Endothelial cell of hepatic sinusoid (primary cell): ENCODE results near the gene KRTAP20-2.

ENCODE experiments used
- in situ Hi-C: cut with HindIII; loops from 2 replicates; pipeline ENCODE4 v1.10.0; 2017; ENCODE audit warnings: low sequenced_read_pairs

KRTAP20-2 gene

DNA sequence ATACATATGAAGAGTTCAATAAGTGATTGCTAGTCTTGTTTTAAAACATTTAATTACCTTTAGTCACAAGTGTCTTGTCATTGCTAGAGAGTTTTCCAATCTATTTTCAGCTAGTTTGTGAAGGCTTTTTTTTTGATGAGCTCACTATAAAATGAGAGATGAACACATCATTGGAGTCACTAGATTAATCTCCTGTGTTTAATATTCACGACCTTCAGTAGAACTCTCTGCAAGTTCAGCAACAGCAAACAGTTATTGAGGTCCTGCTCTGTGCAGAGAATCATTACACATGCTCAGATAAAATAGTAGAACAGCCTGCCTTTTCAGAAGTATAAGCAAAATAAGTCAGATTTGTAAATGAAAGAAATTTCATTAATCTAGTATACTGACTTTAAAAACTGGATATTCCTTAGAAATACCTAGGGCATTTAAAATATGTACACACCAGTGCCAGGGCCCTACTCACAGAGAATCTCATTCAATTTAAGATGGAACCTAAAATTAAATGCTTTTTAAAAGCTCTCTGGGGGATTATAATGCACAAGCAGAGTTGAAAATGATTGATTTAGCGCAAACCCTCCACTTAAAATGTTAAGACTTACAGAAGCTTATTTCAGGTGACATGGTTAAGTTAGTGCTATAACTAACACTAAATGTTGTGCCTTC is 38.1 kb downstream of the KRTAP20-2 start:
- in situ Hi-C loops, result no loop called here

DNA sequence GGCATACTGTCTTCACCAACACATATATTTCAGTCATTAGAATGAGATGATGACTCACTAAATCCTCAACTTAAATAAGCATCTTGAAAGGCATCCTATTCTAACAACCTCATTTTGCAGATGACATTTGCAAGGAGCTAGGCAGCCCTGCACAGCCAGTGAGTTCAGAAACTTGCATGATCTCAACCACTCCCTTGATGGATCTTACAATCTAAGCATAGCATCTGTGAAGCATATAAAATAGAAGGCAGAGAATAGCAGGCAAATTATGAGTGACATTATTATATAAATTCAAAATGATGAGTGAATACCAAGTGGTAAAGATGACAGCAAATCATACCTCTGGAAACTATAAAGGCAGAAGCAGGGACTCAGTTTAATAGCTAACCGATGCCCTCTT is 39.3 kb downstream of the KRTAP20-2 start:
- in situ Hi-C loops, result no loop called here

- in situ Hi-C loops, result no loop called here
Measured at GRCh38 chr21:30676737-30677136, 41.7 kb downstream of the KRTAP20-2 start.

DNA sequence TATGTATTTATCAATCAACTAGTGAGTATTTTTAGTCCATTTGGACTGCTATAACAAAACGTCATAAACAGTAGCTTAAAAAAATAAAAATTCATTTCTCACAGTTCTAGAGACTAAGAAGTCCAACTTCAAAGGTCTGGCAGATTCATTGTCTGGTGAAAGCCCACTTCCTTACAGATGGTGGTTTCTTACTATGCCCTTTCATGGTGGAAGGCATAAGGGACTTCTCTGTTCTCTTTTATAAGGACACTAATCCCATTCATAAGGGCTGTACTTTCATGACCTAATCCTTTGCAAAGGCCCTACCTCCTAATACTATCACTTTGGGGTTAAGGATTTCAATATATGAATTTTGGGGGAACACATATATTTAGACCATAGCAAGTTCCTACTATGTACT is 45.6 kb downstream of the KRTAP20-2 start:
- in situ Hi-C loops, result no loop called here

GRCh38 chr21:30684506-30684905 is 49.5 kb downstream of the KRTAP20-2 start:
- in situ Hi-C loops, result no loop called here
